Mucosa of gallbladder (tissue), 1 donor: ENCODE data around the gene EVX1. TPM values are rescaled to one million over a fixed set of nuclear protein-coding genes. Genes with fewer than 3 reads are reported as not detected.

Source experiments
- DNase-seq: peaks from one replicate; pipeline ENCODE4 v3.0.0-alpha.2; 2020; ENCODE audit warnings: low spot score
- total RNA-seq: library from RNA; stranded (reverse); gene quantifications from one replicate; pipeline ENCODE4 v1.2.1, GENCODE V29; 2021
- donor health status: DM: no; HTN: no; CAD: no.

EVX1 gene
- total RNA-seq, 1 donor from 2014 or later = not detected

- no peak for DNase-seq
Measured at GRCh38 chr7:27205325-27206280, 37.0 kb upstream of the EVX1 start.

- DNase-seq = no peak
Measured at GRCh38 chr7:27207348-27207985, 35.1 kb upstream of the EVX1 start.

- no peak for DNase-seq
Measured at GRCh38 chr7:27208998-27209397, 33.6 kb upstream of the EVX1 start.

GRCh38 chr7:27209933-27210440 is 32.6 kb upstream of the EVX1 start:
- DNase-seq = no peak

- DNase-seq = peak; percentile 37
Measured at GRCh38 chr7:27210441-27211083, 32.0 kb upstream of the EVX1 start.

- DNase-seq = no peak
Measured at GRCh38 chr7:27211084-27211446, 31.5 kb upstream of the EVX1 start.

- no peak for DNase-seq
Measured at GRCh38 chr7:27211764-27212204, 30.8 kb upstream of the EVX1 start.

- no peak for DNase-seq
Measured at GRCh38 chr7:27212497-27213432, 29.8 kb upstream of the EVX1 start.

- DNase-seq = no peak
Measured at GRCh38 chr7:27213433-27214238, 29.0 kb upstream of the EVX1 start.

GRCh38 chr7:27214239-27214950 is 28.2 kb upstream of the EVX1 start:
- no peak for DNase-seq

GRCh38 chr7:27215356-27215755 is 27.2 kb upstream of the EVX1 start:
- DNase-seq = no peak

GRCh38 chr7:27217951-27218350 is 24.7 kb upstream of the EVX1 start:
- no peak for DNase-seq

GRCh38 chr7:27219821-27220220 is 22.8 kb upstream of the EVX1 start:
- DNase-seq = no peak

GRCh38 chr7:27220440-27220955 is 22.1 kb upstream of the EVX1 start:
- DNase-seq = no peak

GRCh38 chr7:27221201-27221797 is 21.3 kb upstream of the EVX1 start:
- DNase-seq = no peak

- DNase-seq = no peak
Measured at GRCh38 chr7:27223941-27224575, 18.5 kb upstream of the EVX1 start.

- no peak for DNase-seq
Measured at GRCh38 chr7:27224983-27225934, 17.3 kb upstream of the EVX1 start.
